Measurements from ENCODE around the gene MSRB3.
"Not testable (repeated sequence)": the region's sequence is repeated elsewhere in the genome, so short reads cannot be mapped to it uniquely, and the experiment has no call there.

Gene MSRB3

DNA sequence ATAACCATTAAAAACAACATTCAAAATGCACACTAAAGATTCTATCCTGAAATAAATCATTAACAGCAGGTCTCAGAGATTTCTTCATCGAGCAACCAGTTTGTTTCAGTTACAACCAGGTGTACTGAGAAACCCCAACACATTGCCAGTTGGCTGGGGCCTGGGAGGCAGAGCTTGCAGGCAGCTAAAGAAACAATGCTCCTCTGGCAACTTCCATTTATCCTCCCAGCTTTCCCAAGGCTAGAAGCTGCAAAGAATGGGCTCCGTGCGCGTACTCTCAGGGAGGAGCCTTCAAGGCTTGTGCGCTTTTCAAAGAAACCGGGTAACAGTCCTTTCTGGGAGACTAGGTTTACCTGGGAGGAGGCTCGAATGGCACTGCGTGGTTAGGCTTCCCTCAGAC lies 181.6 kb downstream of the MSRB3 start:
- DNase-seq = no peak

DNA sequence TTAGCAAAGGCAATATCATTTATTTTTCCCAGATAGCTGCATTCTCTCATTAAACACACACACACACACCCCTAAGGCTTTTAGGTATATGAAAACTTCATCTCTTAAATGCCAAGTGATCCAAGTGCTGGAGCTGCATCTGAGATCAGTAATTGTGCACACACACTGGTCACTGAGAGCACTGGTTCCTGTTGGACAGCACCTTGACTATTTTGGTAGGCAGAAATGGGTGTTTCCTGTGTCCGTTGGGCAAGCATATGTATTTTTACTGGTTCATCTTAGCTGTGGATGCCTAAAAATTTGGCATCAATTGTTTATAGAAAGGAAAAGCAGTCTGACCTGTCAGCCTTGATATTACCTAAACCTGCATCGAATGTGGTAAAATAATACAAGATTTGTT lies 182.5 kb downstream of the MSRB3 start:
- DNase-seq = no peak

DNA sequence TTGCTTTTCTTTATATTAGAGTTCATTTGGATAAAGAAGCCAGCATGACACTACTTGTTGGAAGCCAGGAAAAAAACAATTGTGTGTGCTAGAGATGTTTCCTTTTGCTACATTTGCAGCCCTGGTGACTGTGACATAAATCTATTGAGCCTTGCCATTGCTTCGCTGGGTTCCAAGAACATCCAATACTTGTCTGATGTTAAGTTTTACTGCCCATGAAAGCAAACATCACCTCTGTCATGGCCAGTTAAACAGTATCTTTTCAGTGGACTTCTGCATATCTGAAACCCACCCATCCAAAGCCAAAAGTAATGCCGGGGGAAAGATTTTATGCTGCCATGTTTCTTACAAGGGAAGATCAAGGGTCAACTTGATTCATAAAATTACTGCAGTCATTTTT lies 184.0 kb downstream of the MSRB3 start:
- DNase-seq = no peak

DNA sequence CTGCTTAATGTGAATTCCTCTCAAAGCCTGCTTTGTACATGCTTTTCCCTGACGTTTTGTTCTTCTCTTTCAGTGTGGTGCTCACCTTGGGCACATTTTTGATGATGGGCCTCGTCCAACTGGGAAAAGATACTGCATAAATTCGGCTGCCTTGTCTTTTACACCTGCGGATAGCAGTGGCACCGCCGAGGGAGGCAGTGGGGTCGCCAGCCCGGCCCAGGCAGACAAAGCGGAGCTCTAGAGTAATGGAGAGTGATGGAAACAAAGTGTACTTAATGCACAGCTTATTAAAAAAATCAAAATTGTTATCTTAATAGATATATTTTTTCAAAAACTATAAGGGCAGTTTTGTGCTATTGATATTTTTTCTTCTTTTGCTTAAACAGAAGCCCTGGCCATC lies 184.6 kb downstream of the MSRB3 start:
- no peak for DNase-seq

DNA sequence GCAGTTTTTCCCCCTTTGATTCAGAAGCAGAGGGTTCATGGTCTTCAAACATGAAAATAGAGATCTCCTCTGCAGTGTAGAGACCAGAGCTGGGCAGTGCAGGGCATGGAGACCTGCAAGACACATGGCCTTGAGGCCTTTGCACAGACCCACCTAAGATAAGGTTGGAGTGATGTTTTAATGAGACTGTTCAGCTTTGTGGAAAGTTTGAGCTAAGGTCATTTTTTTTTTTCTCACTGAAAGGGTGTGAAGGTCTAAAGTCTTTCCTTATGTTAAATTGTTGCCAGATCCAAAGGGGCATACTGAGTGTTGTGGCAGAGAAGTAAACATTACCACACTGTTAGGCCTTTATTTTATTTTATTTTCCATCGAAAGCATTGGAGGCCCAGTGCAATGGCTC lies 185.1 kb downstream of the MSRB3 start:
- no peak for DNase-seq

DNA sequence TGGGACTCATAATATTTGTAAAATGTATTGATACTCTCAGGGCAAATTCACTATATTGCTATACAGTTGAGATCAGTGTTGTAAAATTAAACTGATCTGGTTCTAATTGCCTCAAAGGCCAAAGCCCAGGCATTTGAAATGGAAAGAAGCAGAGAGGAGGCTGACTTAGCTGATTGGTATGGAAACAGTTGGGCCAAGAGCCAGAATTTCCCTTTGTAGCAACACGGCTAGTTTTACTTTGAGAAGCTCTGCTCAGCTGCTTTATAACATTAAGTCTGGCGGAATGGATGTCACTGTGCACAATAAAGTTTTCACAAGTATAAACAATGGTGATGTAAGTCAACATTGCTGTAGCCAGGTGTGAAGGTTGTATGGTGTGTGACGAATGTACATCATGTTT lies 186.4 kb downstream of the MSRB3 start:
- no peak for DNase-seq

DNA sequence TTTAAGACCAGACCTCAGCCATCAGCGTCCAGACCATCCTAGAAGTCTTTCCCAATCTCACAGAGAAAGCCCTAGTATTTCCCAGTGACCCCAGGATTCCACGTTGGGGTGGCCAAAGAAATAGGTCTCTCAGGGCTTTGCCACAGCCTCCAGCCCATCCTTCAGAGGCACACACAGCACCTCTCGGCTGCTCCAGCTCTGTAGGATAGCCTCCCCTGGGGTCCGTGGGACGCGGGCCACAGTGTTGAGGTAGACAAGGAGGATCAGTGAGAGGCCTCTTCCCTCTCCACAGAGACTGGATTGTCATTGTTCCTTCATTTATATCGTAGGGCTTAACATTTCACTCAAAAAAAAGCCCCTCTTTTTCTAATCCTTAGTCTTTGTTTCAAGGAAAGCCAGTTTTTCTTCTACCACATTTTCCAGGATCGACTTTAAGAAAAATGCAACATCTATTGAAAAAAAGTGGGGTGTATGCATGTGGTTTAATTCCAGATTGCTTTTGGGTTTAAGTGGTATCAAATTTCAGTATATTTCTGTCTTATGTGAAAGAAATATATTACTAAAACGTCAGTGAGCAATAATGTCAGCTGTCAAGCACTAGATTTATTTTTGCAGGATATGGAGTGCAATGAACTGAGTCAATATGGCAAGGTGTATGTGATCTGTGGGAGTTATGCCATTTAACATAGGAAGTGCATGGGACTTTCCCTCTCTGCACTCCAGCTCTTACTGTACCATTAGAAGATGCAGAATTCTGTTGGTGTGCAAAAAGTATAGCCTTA lies 187.5 kb downstream of the MSRB3 start:
- no peak for DNase-seq

DNA sequence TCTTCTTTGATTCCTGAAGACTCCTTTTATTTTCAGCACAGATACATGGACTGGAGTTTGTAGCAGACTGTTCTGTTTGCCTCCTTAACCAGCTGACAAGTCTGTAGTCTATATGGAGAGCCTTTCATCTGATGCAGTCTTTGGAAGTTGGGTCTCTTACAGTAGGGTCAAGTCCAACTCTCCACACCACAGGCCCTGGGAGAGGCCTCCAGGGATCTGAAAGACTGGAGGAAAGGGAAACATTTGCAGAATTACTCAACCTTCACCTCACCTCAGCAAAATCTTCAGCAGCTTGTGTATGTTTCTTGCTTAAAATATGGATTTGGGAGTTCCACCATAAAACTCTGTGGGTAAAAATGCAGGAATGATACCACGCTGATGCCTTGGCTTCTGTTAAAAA lies 188.4 kb downstream of the MSRB3 start:
- DNase-seq = no peak

DNA sequence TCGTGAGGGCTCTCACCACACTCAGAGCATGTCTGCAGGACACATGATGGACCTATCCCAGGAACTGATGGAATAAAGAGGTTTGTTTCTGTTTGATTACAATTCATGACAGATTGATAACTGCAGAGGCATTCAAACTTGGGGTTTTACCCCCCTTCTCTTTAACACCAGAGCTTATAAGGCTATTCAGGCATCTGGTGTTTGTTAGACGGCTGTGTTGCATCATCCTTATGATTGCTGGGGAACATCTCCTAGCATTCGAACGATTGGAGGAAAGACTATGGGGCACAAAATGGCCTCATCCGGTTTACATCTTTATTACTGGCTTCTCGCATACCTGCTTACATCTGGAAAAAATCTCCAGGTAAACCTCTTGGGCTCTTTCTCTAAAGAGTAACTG lies 191.8 kb downstream of the MSRB3 start:
- DNase-seq = no peak

DNA sequence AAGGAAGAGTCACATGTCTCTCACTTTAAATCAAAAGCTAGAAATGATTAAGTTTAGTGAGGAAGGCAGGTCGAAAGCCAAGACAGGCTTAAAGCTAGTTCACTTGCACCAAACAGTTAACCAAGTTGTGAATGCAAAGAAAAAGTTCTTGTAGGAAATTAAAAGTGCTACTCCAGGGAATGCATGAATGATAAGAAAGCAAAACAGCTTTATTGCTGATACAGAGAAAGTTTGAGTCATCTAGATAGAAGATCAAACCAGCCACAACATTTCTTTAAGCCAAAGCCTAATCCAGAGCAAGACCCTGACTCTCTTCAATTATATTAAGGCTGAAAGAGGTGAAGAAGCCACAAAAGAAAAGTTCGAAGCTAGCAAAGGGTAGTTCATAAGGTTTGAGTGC lies 193.6 kb downstream of the MSRB3 start:
- no peak for DNase-seq

DNA sequence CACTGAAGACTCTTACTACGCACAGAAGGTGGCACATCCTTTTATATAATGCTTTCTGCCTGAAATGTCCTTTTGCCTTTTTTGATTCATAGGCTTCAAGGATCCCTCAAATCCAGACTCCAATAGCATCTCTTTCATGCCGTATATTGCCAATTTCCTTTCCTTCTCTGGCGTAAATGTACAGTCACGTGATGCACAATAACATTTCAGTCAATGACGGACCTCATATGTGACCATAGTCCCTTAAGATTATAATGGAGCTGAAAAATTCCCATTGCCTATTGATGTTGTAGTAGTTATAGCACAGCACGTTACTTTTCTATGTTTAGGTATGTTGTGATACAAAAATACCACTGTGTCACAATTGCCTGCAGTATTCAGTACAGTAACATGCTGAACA lies 196.3 kb downstream of the MSRB3 start:
- DNase-seq = no peak

DNA sequence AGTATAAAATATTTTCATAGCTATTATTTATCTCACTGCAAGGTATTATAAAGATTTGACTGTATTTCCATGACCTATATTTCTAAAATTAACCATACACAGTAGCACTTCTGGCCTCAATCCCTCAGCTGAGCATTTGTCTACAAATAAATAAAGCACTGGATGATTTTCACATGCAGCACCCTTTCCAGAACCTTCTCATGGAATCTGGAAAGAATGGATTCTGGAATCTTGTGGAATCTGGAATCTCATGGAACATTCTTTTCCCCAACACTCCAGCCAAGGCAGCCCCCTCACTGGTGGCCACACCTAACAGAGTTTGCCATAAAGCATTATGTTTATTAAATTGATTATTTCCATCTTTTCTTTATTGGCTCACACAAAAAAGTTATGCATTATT lies 199.2 kb downstream of the MSRB3 start:
- no peak for DNase-seq

DNA sequence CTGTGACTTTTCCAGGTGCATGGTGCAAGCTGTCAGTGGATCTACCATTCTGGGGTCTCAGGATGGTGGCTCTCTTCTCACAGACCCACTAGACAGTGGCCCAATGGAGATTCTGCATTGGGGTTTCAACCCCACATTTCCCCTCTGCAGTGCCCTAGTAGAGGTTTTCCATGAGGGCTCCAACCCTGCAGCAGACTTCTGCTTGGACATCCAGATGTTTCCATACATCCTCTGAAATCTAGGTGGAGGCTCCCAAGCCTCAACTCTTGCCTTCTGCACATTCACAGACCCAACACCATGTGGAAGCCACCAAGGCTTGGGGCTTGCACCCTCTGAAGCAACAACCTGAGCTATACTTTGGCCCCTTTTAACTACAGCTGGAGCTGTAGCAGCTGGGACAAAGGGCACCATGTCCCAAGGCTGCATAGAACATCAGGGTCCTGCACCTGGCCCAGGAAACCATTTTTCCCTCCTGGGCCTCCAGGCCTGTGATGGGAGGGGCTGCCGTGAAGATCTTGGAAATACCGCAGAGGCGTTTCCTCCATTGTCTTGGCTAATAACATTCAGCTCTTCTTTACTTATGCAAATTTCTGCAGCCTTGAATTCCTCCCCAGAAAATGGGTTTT lies 205.5 kb downstream of the MSRB3 start:
- not testable (repeated sequence) for DNase-seq

DNA sequence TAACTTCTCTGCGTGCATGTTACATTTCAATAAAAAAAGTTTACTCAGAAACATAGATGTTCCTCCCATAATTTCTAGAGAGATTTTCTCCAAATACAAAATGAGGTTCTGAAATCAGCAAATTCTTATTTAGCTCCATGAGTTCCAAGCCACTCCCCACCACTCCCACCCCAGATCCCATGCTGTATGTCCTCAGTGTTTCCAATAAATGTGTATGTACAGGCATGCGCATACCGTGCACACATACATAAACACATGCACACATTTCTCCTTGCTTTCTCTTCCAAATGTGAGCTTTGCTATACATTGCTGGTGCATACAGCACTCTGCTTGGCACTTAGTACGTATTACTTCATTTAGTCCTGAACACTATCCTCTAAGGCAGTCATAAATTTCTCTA lies 209.7 kb downstream of the MSRB3 start:
- no peak for DNase-seq

DNA sequence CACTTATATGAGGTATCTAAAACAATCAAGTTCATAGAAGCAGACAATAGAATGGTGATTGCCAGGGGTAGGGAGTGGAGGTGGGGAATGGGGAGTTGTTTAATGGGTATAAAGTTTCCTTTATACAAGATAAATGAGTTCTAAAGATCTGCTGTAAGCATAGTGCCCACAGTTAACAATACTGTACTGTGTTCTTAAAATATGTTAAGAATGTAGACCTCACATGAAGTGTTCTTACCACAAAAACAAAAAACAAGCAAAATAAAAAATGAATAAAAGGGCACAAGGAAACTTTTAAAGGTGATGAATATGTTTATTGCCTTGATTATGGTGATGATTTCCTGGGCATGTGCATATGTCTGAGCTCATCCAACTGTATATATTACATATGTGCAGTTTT lies 211.8 kb downstream of the MSRB3 start:
- DNase-seq = no peak

DNA sequence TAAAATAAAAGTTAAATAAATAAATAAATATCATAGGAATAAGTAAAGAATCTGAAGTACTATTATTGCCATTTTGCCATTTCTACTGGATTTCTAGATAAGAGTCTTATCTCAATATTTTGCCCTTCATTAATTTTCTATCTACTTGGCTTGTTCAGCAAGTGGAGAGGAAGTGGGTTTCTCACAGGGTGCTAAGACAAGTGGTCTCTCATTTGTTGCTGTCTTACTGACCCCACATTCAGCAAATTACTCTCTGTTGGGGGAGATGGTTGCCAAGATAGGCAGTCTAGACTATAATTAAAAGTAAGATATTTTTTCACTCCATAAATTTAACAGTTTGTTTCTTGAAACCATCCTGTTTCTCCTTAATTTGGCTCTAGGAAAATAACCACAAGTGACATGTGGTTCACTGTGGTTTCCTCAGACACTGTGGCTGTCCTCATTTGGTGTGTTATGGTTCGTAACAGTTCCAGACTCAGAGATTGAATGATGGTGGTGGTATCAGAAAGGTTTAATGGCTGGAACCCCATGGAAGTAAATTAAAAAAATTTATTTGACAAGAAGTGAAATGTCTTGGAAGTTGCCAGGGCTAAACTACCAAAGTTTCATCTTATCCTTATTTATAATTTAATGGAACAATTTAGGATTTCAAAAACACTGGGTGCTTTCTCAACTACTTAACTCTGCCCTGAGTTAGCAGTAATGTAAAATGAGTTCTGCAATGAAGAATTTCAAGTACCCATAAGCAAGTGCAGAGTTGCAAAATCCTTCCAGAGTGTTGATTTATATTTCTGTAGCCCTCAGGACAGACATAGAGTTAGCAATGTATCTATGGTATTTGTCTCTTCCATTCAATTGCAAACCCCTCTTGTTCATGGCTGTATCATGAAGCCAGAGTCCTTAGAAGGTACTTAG lies 214.8 kb downstream of the MSRB3 start:
- DNase-seq = no peak

DNA sequence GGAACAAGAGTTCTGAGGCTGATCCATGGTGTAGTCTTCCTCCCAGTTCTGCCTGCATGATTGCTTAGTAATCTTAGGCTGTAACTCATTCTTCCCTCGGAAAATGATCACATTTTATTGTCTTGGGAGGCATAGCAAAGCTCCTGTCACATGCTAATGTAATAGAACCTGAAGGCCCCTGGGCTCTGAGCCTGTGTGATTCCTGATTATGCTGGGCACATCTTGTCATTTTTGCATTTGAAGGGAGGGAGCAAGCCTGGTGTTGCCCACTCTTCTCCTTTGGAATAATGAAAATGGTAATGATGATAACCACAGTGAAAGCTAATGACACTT lies 215.4 kb downstream of the MSRB3 start:
- no peak for DNase-seq

DNA sequence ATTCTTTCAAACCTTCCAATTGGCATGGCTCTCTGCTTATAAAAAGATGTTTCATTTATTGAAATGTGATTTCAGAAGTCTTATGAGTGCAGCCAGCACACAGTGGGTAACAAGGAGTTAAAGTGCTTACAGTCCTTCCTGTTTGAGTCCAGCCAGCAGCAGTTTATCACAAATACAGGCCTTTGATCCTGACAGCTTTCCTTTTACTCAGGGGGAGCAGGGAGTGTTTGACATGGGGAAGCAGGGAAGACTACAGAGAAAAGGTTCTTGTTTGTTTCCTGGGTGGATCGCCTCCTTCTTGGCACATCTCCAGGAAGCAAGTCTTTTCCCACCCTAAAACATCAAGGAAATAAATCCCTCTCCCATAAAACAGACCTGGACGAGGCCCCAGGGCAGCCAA lies 216.1 kb downstream of the MSRB3 start:
- DNase-seq = no peak

DNA sequence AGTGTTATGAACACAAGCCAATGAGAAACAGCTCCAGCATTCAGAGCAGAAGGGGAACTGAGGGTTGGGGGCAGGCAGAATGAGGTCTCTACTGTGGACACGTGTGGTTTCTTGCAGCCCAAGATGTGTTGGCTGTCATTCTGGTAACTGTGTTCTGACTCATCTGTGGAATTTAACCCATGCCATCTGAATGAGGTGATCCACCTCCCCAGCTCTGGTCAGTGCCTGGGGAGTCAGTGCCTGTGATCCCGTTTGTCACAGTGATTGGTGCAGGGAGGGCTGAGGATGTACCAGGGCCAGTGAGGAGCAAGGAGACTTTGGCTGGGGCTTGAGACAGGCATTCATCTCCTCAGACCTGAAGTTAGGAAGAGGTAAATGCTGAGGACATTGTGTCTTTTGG lies 216.8 kb downstream of the MSRB3 start:
- no peak for DNase-seq

DNA sequence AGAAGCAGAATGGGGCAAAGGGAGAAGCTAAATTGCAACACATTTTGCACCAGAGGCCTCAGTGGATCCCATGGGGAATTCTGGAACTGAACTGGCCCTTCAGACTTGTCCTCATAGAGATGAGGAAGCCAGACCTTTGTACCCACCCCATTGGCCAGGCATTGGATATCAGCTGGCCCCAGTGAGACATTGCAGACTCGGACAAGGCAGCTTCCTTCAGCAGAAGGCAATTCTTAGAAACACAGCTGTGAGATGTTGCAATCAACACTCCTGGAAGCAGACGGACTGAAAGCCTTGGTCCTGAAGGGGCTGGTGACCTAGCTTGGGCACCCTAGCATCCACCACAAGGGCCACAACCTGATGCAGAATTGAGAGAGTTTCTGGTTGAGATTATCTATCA lies 218.1 kb downstream of the MSRB3 start:
- no peak for DNase-seq

DNA sequence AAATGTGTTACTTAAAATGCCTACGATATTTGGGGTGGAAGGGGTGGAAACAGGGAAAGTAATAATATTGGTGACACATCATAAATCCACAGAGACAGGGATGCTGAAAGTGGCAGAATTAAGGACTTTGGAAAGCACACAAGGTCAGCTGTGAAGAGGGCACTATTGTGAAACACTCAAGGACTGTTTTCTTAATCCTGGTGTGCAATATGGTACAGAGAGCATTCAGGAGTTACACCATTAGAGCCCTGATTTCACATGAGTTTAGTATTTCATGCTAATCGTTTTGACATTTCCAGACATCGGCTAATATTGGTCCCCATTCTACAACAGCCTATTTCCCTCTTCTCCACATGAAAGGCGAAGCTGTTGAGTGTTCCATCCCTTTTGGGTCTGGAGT lies 219.2 kb downstream of the MSRB3 start:
- DNase-seq = no peak

DNA sequence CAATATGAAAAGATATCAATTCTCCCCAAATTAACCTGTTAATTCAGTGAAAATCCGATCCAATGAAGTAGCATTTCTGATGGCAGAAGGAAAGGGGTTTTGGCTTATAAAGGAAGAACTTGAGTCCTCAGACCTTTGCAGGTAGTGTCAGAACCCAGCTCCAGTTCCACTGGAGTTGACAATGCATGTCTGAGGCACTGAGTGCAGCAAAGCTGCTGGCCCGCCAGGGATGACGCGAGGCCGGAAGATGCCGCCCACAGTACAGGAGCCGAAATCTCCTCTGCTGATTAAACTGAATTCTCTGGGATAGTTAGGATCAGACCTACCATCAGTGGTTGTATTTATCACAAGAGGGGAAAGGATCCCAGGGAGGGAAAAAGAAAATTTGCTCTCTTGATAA lies 220.7 kb downstream of the MSRB3 start:
- no peak for DNase-seq

DNA sequence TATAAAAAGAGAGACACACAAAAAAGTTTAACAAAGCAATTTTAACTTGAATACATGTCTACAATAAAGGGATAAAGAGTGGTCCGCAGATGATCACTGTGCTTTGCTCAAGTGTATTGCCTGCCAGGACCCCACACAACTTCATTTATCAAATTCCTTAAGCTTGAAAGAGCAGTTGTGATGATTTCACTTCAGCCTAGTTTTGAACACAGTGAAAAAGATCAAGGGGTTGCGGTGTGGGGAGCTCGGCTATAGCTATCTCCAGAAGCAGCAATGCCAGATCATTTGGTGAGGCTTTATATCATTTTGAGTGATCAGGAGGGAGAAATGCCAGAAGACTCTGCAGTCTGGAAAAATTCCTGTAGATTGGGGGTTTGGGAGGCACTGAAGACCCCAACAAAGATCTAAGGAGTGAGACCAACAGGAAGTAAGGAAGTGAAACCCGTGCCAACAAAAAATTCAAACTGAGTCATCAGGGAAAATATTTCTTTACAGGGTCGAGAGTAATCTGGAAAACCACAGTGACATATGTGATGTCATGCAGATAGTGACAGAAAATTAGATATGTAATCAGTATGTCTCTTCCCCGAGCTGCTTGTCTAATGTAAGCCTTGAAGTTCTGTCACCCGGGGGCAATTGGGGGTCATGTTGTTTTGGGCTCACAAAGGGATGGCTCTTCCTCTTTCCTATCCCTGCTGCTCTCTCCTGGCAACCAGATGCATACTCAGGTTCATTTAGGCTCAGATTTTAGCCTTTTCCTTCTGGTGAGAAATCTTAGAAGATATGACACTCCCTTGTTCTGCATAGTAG lies 221.8 kb downstream of the MSRB3 start:
- DNase-seq = no peak
